ENCODE results near the gene SSX2IP.

The SSX2IP gene

DNA sequence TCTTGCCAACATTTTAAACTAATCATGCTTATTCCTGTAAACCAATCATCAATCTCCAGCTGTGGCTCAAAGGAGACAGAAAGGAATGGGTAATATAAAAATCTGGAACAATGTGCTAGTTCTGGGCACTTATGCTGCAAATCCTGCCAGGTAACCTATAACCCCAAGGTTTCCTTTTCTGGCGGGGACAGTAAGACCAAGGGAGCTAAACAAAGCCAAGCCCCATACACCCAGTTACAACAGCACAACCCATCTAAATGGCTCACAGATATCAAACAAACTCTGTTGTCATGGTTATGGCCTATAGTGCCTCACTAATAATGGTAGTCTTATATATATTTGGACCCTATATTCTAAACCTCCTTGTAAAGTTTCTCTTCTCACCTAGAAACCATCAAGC lies 79.2 kb downstream of the SSX2IP start:
- H3K27me3 ChIP-seq (ENCODE audit: insufficient read depth, low read depth), result no peaks in the 10 kb centered on the region
- no peaks in the 10 kb centered on the region for H3K36me3 ChIP-seq (ENCODE audit: insufficient read depth)
- TF ChIP-seq, protein P1, sequence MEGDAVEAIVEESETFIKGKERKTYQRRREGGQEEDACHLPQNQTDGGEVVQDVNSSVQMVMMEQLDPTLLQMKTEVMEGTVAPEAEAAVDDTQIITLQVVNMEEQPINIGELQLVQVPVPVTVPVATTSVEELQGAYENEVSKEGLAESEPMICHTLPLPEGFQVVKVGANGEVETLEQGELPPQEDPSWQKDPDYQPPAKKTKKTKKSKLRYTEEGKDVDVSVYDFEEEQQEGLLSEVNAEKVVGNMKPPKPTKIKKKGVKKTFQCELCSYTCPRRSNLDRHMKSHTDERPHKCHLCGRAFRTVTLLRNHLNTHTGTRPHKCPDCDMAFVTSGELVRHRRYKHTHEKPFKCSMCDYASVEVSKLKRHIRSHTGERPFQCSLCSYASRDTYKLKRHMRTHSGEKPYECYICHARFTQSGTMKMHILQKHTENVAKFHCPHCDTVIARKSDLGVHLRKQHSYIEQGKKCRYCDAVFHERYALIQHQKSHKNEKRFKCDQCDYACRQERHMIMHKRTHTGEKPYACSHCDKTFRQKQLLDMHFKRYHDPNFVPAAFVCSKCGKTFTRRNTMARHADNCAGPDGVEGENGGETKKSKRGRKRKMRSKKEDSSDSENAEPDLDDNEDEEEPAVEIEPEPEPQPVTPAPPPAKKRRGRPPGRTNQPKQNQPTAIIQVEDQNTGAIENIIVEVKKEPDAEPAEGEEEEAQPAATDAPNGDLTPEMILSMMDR (conservative IDR thresholded peaks at IDR 0.05; ENCODE audit: low read depth, low read length), result no peak
- 0 out of 2 replicates have a peak overlapping the region, but pooled peaks have one; percentile 13 for H3K4me2 ChIP-seq
- H3K79me2 ChIP-seq (ENCODE audit: insufficient read depth, low read depth), result no peaks in the 10 kb centered on the region
- H3K4me3 ChIP-seq (IDR thresholded peaks at IDR 0.05; ENCODE audit: insufficient read depth, low read depth, low read length), result no peak overlapping the region
- H3K4me1 ChIP-seq (ENCODE audit: low read depth, poor library complexity, severe bottlenecking), result peaks cover 13% of the 10 kb centered on the region
- H4K20me1 ChIP-seq (ENCODE audit: insufficient read depth), result no peaks in the 10 kb centered on the region
- H2AFZ ChIP-seq (ENCODE audit: low read depth), result no peak overlapping the region
- peak overlapping the region; percentile 56 for H3K27ac ChIP-seq
- H3K9ac ChIP-seq, result no peak overlapping the region

DNA sequence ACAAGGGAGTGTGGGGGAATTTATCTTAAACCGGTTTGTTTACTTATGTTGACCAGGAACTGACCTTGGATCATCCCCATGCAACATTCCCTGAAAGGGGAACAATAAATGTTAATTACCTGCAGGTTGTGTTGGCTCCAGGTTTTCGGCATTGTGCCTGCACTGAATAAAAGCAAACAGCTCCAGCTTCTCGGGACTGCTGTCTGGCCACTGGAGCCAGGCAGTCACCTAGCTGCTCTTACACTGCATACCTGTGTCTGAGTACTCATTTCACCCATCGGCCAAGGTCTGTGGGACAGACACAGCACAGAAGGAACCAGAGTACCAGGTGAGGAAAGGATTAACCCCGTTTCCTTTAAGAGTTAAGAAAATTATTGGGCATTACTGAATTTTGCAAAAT lies 83.3 kb downstream of the SSX2IP start:
- peaks cover 13% of the 10 kb centered on the region for H3K4me1 ChIP-seq (ENCODE audit: low read depth, poor library complexity, severe bottlenecking)
- no peak overlapping the region for H3K27ac ChIP-seq
- H3K4me3 ChIP-seq (IDR thresholded peaks at IDR 0.05; ENCODE audit: insufficient read depth, low read depth, low read length), result no peak overlapping the region
- TF ChIP-seq, protein P1 (conservative IDR thresholded peaks at IDR 0.05; ENCODE audit: low read depth, low read length), result no peak
- H3K4me2 ChIP-seq, result no peak overlapping the region
- H2AFZ ChIP-seq (ENCODE audit: low read depth), result no peak overlapping the region
- H3K36me3 ChIP-seq (ENCODE audit: insufficient read depth), result no peaks in the 10 kb centered on the region
- H4K20me1 ChIP-seq (ENCODE audit: insufficient read depth), result no peaks in the 10 kb centered on the region
- no peak overlapping the region for H3K9ac ChIP-seq
- no peaks in the 10 kb centered on the region for H3K27me3 ChIP-seq (ENCODE audit: insufficient read depth, low read depth)
- no peaks in the 10 kb centered on the region for H3K79me2 ChIP-seq (ENCODE audit: insufficient read depth, low read depth)

DNA sequence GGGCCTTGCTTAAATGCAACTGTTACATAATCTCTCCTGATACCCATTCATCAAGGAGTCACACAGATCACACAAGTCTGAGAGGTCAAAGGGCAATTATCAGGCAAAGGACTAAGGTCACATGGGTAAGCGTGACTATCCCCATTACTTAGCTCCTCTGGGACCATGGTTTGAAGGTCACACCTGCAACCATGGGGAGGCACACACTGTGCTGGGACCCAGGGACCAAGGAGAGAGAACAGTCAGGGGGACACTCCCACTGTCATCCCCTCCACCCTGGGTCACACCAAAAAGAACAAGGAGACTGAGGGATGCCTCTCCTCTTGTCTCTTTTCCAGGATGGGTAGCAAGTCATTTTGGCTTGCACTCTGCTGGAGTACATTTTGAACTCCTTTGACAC lies 85.1 kb downstream of the SSX2IP start:
- Histone ChIP-seq H2AFZ (ENCODE audit: low read depth) (no peak overlapping the region), H4K20me1 (ENCODE audit: insufficient read depth) (no peaks in the 10 kb centered on the region), H3K9ac (no peak overlapping the region), H3K4me3 (IDR thresholded peaks at IDR 0.05; ENCODE audit: insufficient read depth, low read depth, low read length) (no peak overlapping the region), H3K36me3 (ENCODE audit: insufficient read depth) (no peaks in the 10 kb centered on the region), H3K27me3 (ENCODE audit: insufficient read depth, low read depth) (no peaks in the 10 kb centered on the region), H3K4me1 (ENCODE audit: low read depth, poor library complexity, severe bottlenecking) (no peaks in the 10 kb centered on the region), H3K27ac (no peak overlapping the region), H3K79me2 (ENCODE audit: insufficient read depth, low read depth) (no peaks in the 10 kb centered on the region), H3K4me2 (no peak overlapping the region)
- TF ChIP-seq, protein P1 (conservative IDR thresholded peaks at IDR 0.05; ENCODE audit: low read depth, low read length), result no peak

DNA sequence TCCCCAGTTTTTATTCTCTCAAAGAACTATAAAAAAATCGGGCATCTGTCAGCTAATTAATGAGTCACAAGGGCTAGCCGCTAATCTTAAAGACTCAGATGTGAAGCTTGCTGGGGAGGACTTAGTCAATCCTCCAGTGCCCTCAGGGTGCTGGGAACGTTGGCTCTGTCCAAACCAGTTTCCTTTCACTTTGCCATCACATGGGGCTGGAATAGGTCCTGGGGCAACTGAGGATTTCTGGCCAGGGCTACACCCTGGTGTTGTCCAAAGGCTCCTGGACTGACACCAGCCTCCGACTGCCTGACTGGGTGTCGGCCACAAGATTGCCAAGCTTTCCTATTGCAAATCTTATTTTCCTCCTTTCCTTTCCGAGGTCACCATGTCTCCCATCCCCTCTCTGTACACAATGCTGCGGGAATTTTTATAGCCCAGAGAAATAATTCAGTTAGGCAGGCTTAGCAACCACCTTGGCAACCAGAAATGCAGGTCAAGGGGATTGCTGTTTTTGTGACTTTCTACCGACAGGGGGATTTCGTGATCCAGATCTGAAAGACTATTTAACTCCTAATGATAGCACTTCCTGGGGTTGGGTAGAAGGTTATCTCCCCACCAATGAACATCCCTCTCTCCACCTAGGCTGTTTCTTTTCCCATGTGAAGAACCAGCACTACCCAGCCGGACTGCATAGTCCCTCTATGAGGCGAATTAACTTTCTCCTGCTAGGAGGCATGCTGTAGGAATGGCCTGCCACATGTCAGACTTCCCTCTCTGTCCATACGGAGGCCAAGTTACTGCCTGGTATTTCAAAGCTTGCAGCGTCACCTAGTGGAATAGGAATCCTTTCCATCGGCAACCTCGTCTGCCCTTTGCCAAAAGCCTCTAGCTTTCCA lies 86.1 kb downstream of the SSX2IP start:
- no peaks in the 10 kb centered on the region for H3K4me1 ChIP-seq (ENCODE audit: low read depth, poor library complexity, severe bottlenecking)
- H3K9ac ChIP-seq, result no peak overlapping the region
- H3K4me3 ChIP-seq (IDR thresholded peaks at IDR 0.05; ENCODE audit: insufficient read depth, low read depth, low read length), result no peak overlapping the region
- TF ChIP-seq, protein P1 (conservative IDR thresholded peaks at IDR 0.05; ENCODE audit: low read depth, low read length), result no peak
- H3K4me2 ChIP-seq, result no peak overlapping the region
- no peaks in the 10 kb centered on the region for H4K20me1 ChIP-seq (ENCODE audit: insufficient read depth)
- H3K27ac ChIP-seq, result no peak overlapping the region
- no peak overlapping the region for H2AFZ ChIP-seq (ENCODE audit: low read depth)
- no peaks in the 10 kb centered on the region for H3K79me2 ChIP-seq (ENCODE audit: insufficient read depth, low read depth)
- no peaks in the 10 kb centered on the region for H3K36me3 ChIP-seq (ENCODE audit: insufficient read depth)
- H3K27me3 ChIP-seq (ENCODE audit: insufficient read depth, low read depth), result no peaks in the 10 kb centered on the region

Data from KMS-11 (cell line).